Fibroblast of lung (primary cell): ENCODE data around the gene ITPR2. TPM values are rescaled to one million over a fixed set of nuclear protein-coding genes. Genes with fewer than 3 reads are reported as not detected.
A peak's percentile ranks its signal among the peaks of the same experiment; 100 is the strongest.

Experiments used
- DNase-seq, 2 donors: peaks; one replicate each; pipeline versions ENCODE4 v3.0.0 to v3.0.0-alpha.2; 2010; ENCODE audit warnings: low read depth in 2 of 2
- H2AFZ ChIP-seq: 2 replicates; pipeline ENCODE4 v1.5.1; 2012; ENCODE audit warnings: low read length, control low read depth, inconsistent platforms
- H3K27ac ChIP-seq: 2 replicates; pipeline ENCODE4 v1.5.1; 2011; ENCODE audit warnings: low read length, control low read depth; ENCODE audit not compliant: insufficient read depth
- H3K27me3 ChIP-seq: 2 replicates; pipeline ENCODE4 v1.5.1; 2011; ENCODE audit warnings: mild to moderate bottlenecking, low read length; ENCODE audit not compliant: control insufficient read depth, insufficient read depth
- H3K36me3 ChIP-seq: 2 replicates; pipeline ENCODE4 v1.5.1; 2011; ENCODE audit warnings: low read length; ENCODE audit not compliant: control insufficient read depth, insufficient read depth
- H3K4me1 ChIP-seq: 2 replicates; pipeline ENCODE4 v1.5.1; 2011; ENCODE audit warnings: low read length; ENCODE audit not compliant: control insufficient read depth, insufficient read depth; ENCODE audit errors: extremely low read depth
- H3K4me2 ChIP-seq: 2 replicates; pipeline ENCODE4 v1.5.1; 2011; ENCODE audit warnings: low read length, control low read depth; ENCODE audit not compliant: insufficient read depth; ENCODE audit errors: extremely low read depth
- H3K4me3 ChIP-seq, 4 experiments: fragments of 200-600 bp in 1 of 4; sonication (generic) in 1 of 4; replicated peaks in 1 of 4; 2 replicates each; pipeline ENCODE4 v1.5.1; 2011 to 2016; ENCODE audit warnings: low read length in 4 of 4, low read depth in 3 of 4, mild to moderate bottlenecking in 3 of 4, control low read depth in 2 of 4, inconsistent platforms in 1 of 4, mixed read lengths in 1 of 4; ENCODE audit not compliant: insufficient read depth in 1 of 4; ENCODE audit errors: control extremely low read depth in 1 of 4
- H3K79me2 ChIP-seq: 2 replicates; pipeline ENCODE4 v1.5.1; 2012; ENCODE audit warnings: mild to moderate bottlenecking, low read length, inconsistent platforms; ENCODE audit not compliant: control insufficient read depth, insufficient read depth
- H3K9ac ChIP-seq: 2 replicates; pipeline ENCODE4 v1.5.1; 2011; ENCODE audit warnings: mild to moderate bottlenecking, low read length, control low read depth; ENCODE audit not compliant: insufficient read depth
- H3K9me3 ChIP-seq: 2 replicates; pipeline ENCODE4 v1.5.1; 2012; ENCODE audit warnings: low read depth, low read length; ENCODE audit not compliant: control insufficient read depth, insufficient read depth
- H4K20me1 ChIP-seq: 2 replicates; pipeline ENCODE4 v1.5.1; 2011; ENCODE audit warnings: low read length; ENCODE audit not compliant: control insufficient read depth, insufficient read depth; ENCODE audit errors: extremely low read depth
- CTCF ChIP-seq, 2 donors: IDR thresholded peaks in 1 of 2; conservative IDR thresholded peaks in 1 of 2; 1 replicate in 1 of 2; 2 replicates in 1 of 2; pipeline ENCODE4 v1.5.1; 2011 to 2012; ENCODE audit warnings: low read length in 2 of 2, control low read depth in 1 of 2, inconsistent platforms in 1 of 2, low read depth in 1 of 2, mild to moderate bottlenecking in 1 of 2
- EZH2 ChIP-seq: IDR thresholded peaks from 2 replicates; pipeline ENCODE4 v1.5.1; 2012; ENCODE audit warnings: low read length, control low read depth, mild to moderate bottlenecking; ENCODE audit errors: missing control alignments
- polyA plus RNA-seq, 2 donors: library from polyadenylated mRNA; depleted of rRNA in 1 of 2; stranded (reverse) in 1 of 2; unstranded in 1 of 2; fragments of >200 nt; gene quantifications; 2 replicates each; pipeline ENCODE4 v1.2.1, GENCODE V29; 2011 to 2012; ENCODE audit warnings: missing spikeins in 1 of 2
- total RNA-seq: library from RNA; depleted of rRNA; stranded (reverse); fragments of >200 nt; gene quantifications from 2 replicates; pipeline ENCODE4 v1.2.1, GENCODE V29; 2014

The ITPR2 gene
- total and polyA plus RNA-seq, 2 donors (not counting 1 experiment from before 2014, with no cell fraction given): 5.1 to 24.6 TPM

DNA sequence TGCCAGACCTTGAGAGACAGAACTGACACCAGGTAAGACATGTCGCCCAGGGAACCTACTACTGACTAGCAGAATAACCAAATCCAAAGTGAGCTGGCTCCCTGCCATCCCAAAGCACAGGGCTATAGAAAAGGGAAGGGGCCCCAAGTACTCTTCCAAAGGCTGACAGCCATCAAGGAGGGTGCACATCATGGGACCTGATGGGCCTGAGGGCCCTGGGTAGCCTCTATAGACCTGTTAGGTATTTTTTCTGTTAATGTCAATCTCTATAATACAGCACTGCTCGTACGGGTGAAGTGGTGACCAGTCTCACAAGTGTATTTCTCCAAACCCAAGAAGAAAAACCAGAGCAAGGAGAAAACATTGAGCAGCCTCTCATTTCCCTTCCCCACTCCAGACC is 171.6 kb downstream of the ITPR2 start:
- DNase-seq: no peak

DNA sequence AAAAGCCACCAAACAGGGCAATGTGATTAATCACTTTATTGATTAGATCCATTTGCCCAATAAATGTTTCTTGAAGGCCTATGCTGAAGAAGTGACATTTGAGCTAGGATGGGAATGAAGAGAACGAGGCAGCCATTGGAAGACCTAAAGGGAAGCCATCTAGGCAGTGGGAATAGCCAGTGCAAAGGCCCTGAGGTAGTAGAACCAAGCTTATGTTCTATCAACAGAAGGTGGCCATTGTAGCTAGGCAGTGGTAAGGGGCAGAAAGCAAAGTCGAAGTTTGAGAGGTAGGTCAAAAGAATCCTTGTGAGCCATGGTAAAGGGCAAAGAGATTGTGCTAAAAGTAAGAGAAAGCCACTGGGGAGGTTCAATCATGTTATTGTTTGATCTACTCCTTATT is 173.1 kb downstream of the ITPR2 start:
- Histone ChIP-seq H3K4me2 (no peak overlapping the region), H3K27me3 (no peaks in the 10 kb centered on the region), H3K79me2 (no peaks in the 10 kb centered on the region), H4K20me1 (no peaks in the 10 kb centered on the region), H3K27ac (no peak overlapping the region), H2AFZ (no peak overlapping the region), H3K9me3 (no peaks in the 10 kb centered on the region), H3K4me3 (no peak overlapping the region), H3K4me1 (no peaks in the 10 kb centered on the region), H3K9ac (no peak overlapping the region), H3K36me3 (no peaks in the 10 kb centered on the region)
- no peak for TF ChIP-seq EZH2
- no peak for TF ChIP-seq CTCF (conservative IDR thresholded peaks at IDR 0.05 in 1 of 2, IDR thresholded peaks at IDR 0.05 in 1 of 2; ENCODE audit: low read depth in 1 of 2, low read length in 2 of 2)
- no peak for DNase-seq

More for the DNA sequence above, 171.6 kb downstream of the ITPR2 start:
- no peaks in the 10 kb centered on the region for H3K4me1 ChIP-seq
- no peak overlapping the region for H2AFZ ChIP-seq
- H3K4me2 ChIP-seq: no peak overlapping the region
- H3K4me3 ChIP-seq: no peak overlapping the region
- H3K27me3 ChIP-seq: no peaks in the 10 kb centered on the region
- H3K27ac ChIP-seq: no peak overlapping the region
- H4K20me1 ChIP-seq: no peaks in the 10 kb centered on the region
- no peaks in the 10 kb centered on the region for H3K36me3 ChIP-seq
- TF ChIP-seq CTCF (conservative IDR thresholded peaks at IDR 0.05 in 1 of 2, IDR thresholded peaks at IDR 0.05 in 1 of 2; ENCODE audit: low read depth in 1 of 2, low read length in 2 of 2): no peak
- TF ChIP-seq EZH2: no peak
- no peaks in the 10 kb centered on the region for H3K9me3 ChIP-seq
- no peaks in the 10 kb centered on the region for H3K79me2 ChIP-seq
- no peak overlapping the region for H3K9ac ChIP-seq

DNA sequence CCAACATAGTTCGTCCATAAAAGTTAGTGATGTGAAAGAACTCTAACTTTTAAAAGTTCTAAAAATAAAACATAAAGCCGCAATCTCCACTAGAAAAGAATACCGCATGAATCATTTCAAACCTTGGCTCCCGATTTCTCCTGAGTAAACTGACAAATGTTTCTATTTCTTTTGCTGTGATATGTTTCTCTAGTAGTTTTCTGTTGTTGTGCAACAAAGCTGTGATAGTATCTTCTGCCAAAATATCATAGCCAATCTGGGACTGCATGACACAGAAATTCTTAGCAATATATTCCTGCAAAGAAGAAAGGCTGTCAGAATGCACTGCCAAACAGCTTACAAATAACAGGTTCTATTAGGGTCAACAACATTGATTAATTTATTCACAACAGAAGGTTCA is 174.0 kb downstream of the ITPR2 start:
- no peaks in the 10 kb centered on the region for H3K79me2 ChIP-seq
- H3K4me3 ChIP-seq: no peak overlapping the region
- no peak overlapping the region for H3K9ac ChIP-seq
- no peak overlapping the region for H2AFZ ChIP-seq
- H3K4me2 ChIP-seq: no peak overlapping the region
- H4K20me1 ChIP-seq: no peaks in the 10 kb centered on the region
- no peak overlapping the region for H3K27ac ChIP-seq
- H3K9me3 ChIP-seq: no peaks in the 10 kb centered on the region
- no peaks in the 10 kb centered on the region for H3K4me1 ChIP-seq
- H3K27me3 ChIP-seq: no peaks in the 10 kb centered on the region
- TF ChIP-seq CTCF (conservative IDR thresholded peaks at IDR 0.05 in 1 of 2, IDR thresholded peaks at IDR 0.05 in 1 of 2; ENCODE audit: low read depth in 1 of 2, low read length in 2 of 2): no peak
- TF ChIP-seq EZH2: no peak
- H3K36me3 ChIP-seq: no peaks in the 10 kb centered on the region
- peak; percentile 59 to 84 for DNase-seq
